HEK293T (cell line): Measurements from ENCODE around the gene BUB1B.

Experiments used
- BHLHE40 ChIP-seq: fragments of 450-650 bp; IDR thresholded peaks from 2 replicates; pipeline ENCODE4 v1.6.1; 2016; ENCODE audit warnings: mild to moderate bottlenecking, moderate library complexity, borderline replicate concordance
- ELF4 ChIP-seq: fragments of 450-650 bp; IDR thresholded peaks from 2 replicates; pipeline ENCODE4 v1.6.1; 2017; ENCODE audit warnings: antibody characterized with exemption
- FOXA1 ChIP-seq: fragments of 450-650 bp; IDR thresholded peaks from 2 replicates; pipeline ENCODE4 v1.6.1; 2016; ENCODE audit warnings: mild to moderate bottlenecking
- FOXK2 ChIP-seq: fragments of 450-650 bp; IDR thresholded peaks from 2 replicates; pipeline ENCODE4 v1.6.1; 2016; ENCODE audit warnings: mild to moderate bottlenecking
- FOXM1 ChIP-seq: fragments of 450-650 bp; IDR thresholded peaks from 2 replicates; pipeline ENCODE4 v1.6.1; 2017; ENCODE audit warnings: mild to moderate bottlenecking, borderline replicate concordance
- LEF1 ChIP-seq: fragments of 450-650 bp; IDR thresholded peaks from 2 replicates; pipeline ENCODE4 v1.6.1; 2017; ENCODE audit warnings: mild to moderate bottlenecking, borderline replicate concordance
- SP1 ChIP-seq: fragments of 450-650 bp; IDR thresholded peaks from 2 replicates; pipeline ENCODE4 v1.6.1; 2017
- SUZ12 ChIP-seq: fragments of 450-650 bp; IDR thresholded peaks from 2 replicates; pipeline ENCODE4 v1.6.1; 2016; ENCODE audit warnings: mild to moderate bottlenecking
- TARDBP ChIP-seq: fragments of 450-650 bp; IDR thresholded peaks from 2 replicates; pipeline ENCODE4 v1.6.1; 2016
- ZNF384 ChIP-seq: fragments of 450-650 bp; IDR thresholded peaks from 2 replicates; pipeline ENCODE4 v1.6.1; 2016
- TF ChIP-seq, protein P1 (sequence below): fragments of 450-650 bp; IDR thresholded peaks from 2 replicates; pipeline ENCODE4 v1.6.1; 2016

DNA sequence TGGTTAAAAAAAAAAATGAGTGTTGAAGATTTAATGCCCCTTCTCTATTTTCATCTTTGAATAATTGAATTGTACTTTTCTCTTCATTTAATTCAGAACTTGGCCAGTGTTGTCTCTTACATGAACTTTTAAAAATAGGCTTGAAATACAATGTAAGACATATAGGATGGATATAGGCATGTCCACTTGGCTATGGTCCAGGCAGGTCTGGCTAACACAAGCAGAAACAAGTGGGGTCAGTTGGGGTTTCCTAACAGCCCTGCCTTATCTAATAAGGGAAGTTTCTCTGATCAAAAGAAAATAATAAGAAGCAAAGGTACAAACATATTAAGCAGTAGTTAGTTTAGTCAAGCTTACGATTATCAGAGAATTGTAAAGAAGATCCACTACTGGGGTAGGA, 58.9 kb downstream of the BUB1B start:
- TF ChIP-seq FOXK2 (no peak), ZNF384 (no peak), TARDBP (no peak), ELF4 (no peak), SP1 (no peak), SUZ12 (no peak), BHLHE40 (no peak), FOXM1 (no peak), FOXA1 (no peak), LEF1 (no peak)
- TF ChIP-seq, protein P1, sequence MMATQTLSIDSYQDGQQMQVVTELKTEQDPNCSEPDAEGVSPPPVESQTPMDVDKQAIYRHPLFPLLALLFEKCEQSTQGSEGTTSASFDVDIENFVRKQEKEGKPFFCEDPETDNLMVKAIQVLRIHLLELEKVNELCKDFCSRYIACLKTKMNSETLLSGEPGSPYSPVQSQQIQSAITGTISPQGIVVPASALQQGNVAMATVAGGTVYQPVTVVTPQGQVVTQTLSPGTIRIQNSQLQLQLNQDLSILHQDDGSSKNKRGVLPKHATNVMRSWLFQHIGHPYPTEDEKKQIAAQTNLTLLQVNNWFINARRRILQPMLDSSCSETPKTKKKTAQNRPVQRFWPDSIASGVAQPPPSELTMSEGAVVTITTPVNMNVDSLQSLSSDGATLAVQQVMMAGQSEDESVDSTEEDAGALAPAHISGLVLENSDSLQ, result no peak
